ENCODE results near the gene FAF2.
A peak's percentile ranks its signal among the peaks of the same experiment; 100 is the strongest.

Gene FAF2

DNA sequence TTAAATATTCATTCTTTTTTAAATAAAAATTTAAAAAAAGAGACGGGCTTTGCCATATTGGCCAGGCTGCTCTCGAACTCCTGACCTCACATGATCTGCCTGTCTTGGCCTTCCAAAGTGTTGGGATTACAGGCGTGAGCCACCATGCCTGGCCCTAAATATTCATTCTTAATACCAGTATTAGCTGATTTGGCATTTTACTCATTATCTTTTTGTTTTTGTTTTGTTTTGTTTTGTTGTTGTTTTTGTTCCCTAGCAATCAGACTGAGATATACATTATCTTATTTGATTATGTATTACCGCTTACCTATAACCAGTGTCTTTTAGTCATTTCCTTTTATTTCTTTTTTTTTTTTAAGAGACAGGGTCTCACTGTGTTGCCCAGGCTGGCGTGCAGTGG lies 51.1 kb downstream of the FAF2 start:
- no peak overlapping the region for H3K4me3 Mint-ChIP-seq
- no peak overlapping the region for H3K27ac Mint-ChIP-seq
- peaks cover 6% of the 10 kb centered on the region for H3K36me3 Mint-ChIP-seq
- H3K9me3 Mint-ChIP-seq (ENCODE audit: low read depth) = no peaks in the 10 kb centered on the region
- H3K27me3 Mint-ChIP-seq = no peaks in the 10 kb centered on the region
- H3K4me1 Mint-ChIP-seq (ENCODE audit: low read depth) = no peaks in the 10 kb centered on the region

DNA sequence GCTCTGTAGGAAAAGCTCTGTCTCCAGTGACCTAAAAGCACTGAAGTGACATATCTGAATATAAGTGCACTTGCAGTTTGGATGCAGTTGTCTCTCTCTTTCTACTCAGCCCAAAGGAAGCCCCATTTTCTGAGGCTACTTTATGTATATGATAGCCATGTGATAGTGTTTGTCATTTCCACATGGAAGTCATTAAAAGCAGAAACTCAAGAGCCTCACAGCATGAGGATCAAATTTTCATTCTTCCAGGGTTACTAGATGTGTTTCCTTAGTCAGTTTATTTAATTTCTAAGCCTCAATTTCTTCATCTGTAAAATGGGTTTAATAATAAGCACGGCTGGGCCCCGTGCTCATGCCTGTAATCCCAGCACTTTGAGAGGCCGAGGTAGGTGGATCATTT lies 52.3 kb downstream of the FAF2 start:
- peaks cover 10% of the 10 kb centered on the region for H3K36me3 Mint-ChIP-seq

DNA sequence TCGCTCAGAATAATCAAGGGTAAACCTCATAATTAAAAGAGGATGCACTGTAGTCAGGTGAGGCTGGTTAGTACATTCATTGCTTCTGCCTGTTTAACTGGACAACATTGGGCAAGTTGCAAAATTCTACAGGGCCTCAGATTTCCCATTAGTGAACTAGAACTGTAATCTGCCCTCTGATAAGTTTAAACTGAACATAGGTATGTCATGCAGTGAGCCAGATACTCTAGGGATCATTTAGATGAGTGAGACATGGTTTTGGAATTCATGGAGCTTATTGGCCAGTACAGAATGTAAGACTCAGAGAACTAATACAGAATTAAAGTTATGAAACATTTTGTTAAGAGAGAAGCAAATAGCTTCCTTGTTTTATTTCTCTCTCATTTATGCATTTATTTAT lies 53.1 kb downstream of the FAF2 start:
- no peak overlapping the region for H3K4me3 Mint-ChIP-seq
- peaks cover 14% of the 10 kb centered on the region for H3K36me3 Mint-ChIP-seq
- no peaks in the 10 kb centered on the region for H3K9me3 Mint-ChIP-seq (ENCODE audit: low read depth)
- H3K27me3 Mint-ChIP-seq = no peaks in the 10 kb centered on the region
- no peaks in the 10 kb centered on the region for H3K4me1 Mint-ChIP-seq (ENCODE audit: low read depth)
- no peak overlapping the region for H3K27ac Mint-ChIP-seq

More for the DNA sequence above, 52.3 kb downstream of the FAF2 start:
- no peak overlapping the region for H3K4me3 Mint-ChIP-seq
- no peaks in the 10 kb centered on the region for H3K27me3 Mint-ChIP-seq
- no peaks in the 10 kb centered on the region for H3K9me3 Mint-ChIP-seq (ENCODE audit: low read depth)
- H3K27ac Mint-ChIP-seq = no peak overlapping the region
- H3K4me1 Mint-ChIP-seq (ENCODE audit: low read depth) = no peaks in the 10 kb centered on the region

- Mint-ChIP-seq H3K36me3 (peaks cover 19% of the 10 kb centered on the region), H3K27ac (no peak overlapping the region), H3K4me3 (no peak overlapping the region), H3K27me3 (no peaks in the 10 kb centered on the region), H3K4me1 (ENCODE audit: low read depth) (no peaks in the 10 kb centered on the region), H3K9me3 (ENCODE audit: low read depth) (no peaks in the 10 kb centered on the region)
Observed at GRCh38 chr5:176503496-176503895, 55.3 kb downstream of the FAF2 start.

- H3K27ac Mint-ChIP-seq = peak overlapping the region; percentile 46
- no peaks in the 10 kb centered on the region for H3K9me3 Mint-ChIP-seq (ENCODE audit: low read depth)
- no peaks in the 10 kb centered on the region for H3K4me1 Mint-ChIP-seq (ENCODE audit: low read depth)
- no peaks in the 10 kb centered on the region for H3K27me3 Mint-ChIP-seq
- H3K36me3 Mint-ChIP-seq = peaks cover 16% of the 10 kb centered on the region
- no peak overlapping the region for H3K4me3 Mint-ChIP-seq
Observed at GRCh38 chr5:176507911-176508310, 59.7 kb downstream of the FAF2 start.

GRCh38 chr5:176508603-176509002 lies 60.4 kb downstream of the FAF2 start:
- no peaks in the 10 kb centered on the region for H3K27me3 Mint-ChIP-seq
- peaks cover 1% of the 10 kb centered on the region for H3K4me1 Mint-ChIP-seq (ENCODE audit: low read depth)
- no peak overlapping the region for H3K4me3 Mint-ChIP-seq
- H3K36me3 Mint-ChIP-seq = peaks cover 16% of the 10 kb centered on the region
- H3K9me3 Mint-ChIP-seq (ENCODE audit: low read depth) = no peaks in the 10 kb centered on the region
- H3K27ac Mint-ChIP-seq = no peak overlapping the region

DNA sequence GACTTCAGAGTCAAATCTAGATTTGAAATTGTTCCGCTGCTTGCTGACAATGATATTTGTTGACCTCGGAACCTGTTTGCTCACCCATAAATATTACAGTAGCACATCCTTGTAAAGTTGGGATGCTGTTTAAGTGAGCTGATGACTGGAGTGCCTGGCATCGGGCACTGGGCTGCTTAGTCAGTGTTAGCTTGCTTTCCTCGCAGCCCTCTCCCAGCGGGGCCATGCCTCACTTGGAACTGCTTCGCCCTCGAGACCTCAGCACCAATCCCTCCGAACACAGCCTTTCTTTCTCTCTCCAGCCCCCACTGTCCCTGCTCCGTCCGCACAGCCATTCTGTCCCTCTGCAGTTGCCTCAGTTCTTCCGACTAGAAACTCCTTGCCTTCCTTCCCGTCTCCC lies 65.6 kb downstream of the FAF2 start:
- Mint-ChIP-seq H3K27ac (peak overlapping the region; percentile 46), H3K27me3 (no peaks in the 10 kb centered on the region), H3K4me1 (ENCODE audit: low read depth) (peaks cover 8% of the 10 kb centered on the region), H3K36me3 (no peaks in the 10 kb centered on the region), H3K4me3 (no peak overlapping the region), H3K9me3 (ENCODE audit: low read depth) (no peaks in the 10 kb centered on the region)

GRCh38 chr5:176514244-176514950 lies 66.2 kb downstream of the FAF2 start:
- H3K4me1 Mint-ChIP-seq (ENCODE audit: low read depth) = peaks cover 8% of the 10 kb centered on the region
- H3K36me3 Mint-ChIP-seq = no peaks in the 10 kb centered on the region
- no peaks in the 10 kb centered on the region for H3K27me3 Mint-ChIP-seq
- H3K9me3 Mint-ChIP-seq (ENCODE audit: low read depth) = no peaks in the 10 kb centered on the region
- H3K27ac Mint-ChIP-seq = no peak overlapping the region
- no peak overlapping the region for H3K4me3 Mint-ChIP-seq

GRCh38 chr5:176515396-176515795 lies 67.2 kb downstream of the FAF2 start:
- Mint-ChIP-seq H3K27ac (no peak overlapping the region), H3K9me3 (ENCODE audit: low read depth) (no peaks in the 10 kb centered on the region), H3K27me3 (no peaks in the 10 kb centered on the region), H3K36me3 (no peaks in the 10 kb centered on the region), H3K4me3 (no peak overlapping the region), H3K4me1 (ENCODE audit: low read depth) (peaks cover 10% of the 10 kb centered on the region)

GRCh38 chr5:176517053-176517661 lies 69.0 kb downstream of the FAF2 start:
- H3K9me3 Mint-ChIP-seq (ENCODE audit: low read depth) = no peaks in the 10 kb centered on the region
- no peak overlapping the region for H3K4me3 Mint-ChIP-seq
- H3K4me1 Mint-ChIP-seq (ENCODE audit: low read depth) = peaks cover 10% of the 10 kb centered on the region
- H3K27me3 Mint-ChIP-seq = no peaks in the 10 kb centered on the region
- H3K36me3 Mint-ChIP-seq = no peaks in the 10 kb centered on the region
- peak overlapping the region; percentile 54 for H3K27ac Mint-ChIP-seq

GRCh38 chr5:176519810-176520720 lies 71.9 kb downstream of the FAF2 start:
- Mint-ChIP-seq H3K27ac (no peak overlapping the region), H3K36me3 (no peaks in the 10 kb centered on the region), H3K27me3 (no peaks in the 10 kb centered on the region), H3K9me3 (ENCODE audit: low read depth) (no peaks in the 10 kb centered on the region), H3K4me3 (no peak overlapping the region), H3K4me1 (ENCODE audit: low read depth) (peaks cover 18% of the 10 kb centered on the region)

DNA sequence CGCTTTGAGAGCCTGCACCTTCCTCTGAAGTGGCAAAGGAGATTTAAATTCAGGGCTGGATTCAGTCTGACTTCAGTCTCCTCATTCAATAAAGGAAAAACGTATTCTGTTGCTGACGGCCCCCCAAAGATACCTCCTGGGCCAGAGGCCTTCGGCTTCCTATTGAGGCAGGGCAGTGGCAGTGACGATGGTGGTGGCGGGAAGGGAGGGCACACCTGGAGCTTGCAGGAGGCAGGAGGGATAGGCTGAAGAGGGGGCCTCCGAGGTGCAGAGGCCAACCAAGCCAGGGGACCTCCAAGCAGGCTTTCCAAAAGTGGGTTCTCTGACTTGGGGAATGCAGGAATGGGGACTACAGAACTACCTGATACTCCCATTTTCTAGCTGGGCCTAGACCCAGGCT lies 73.1 kb downstream of the FAF2 start:
- no peak overlapping the region for H3K27ac Mint-ChIP-seq
- H3K36me3 Mint-ChIP-seq = no peaks in the 10 kb centered on the region
- H3K4me1 Mint-ChIP-seq (ENCODE audit: low read depth) = peaks cover 22% of the 10 kb centered on the region
- H3K27me3 Mint-ChIP-seq = no peaks in the 10 kb centered on the region
- no peaks in the 10 kb centered on the region for H3K9me3 Mint-ChIP-seq (ENCODE audit: low read depth)
- no peak overlapping the region for H3K4me3 Mint-ChIP-seq

GRCh38 chr5:176521699-176522263 lies 73.6 kb downstream of the FAF2 start:
- Mint-ChIP-seq H3K27me3 (no peaks in the 10 kb centered on the region), H3K4me3 (no peak overlapping the region), H3K4me1 (ENCODE audit: low read depth) (peaks cover 21% of the 10 kb centered on the region), H3K27ac (peak overlapping the region; percentile 16), H3K9me3 (ENCODE audit: low read depth) (no peaks in the 10 kb centered on the region), H3K36me3 (no peaks in the 10 kb centered on the region)

DNA sequence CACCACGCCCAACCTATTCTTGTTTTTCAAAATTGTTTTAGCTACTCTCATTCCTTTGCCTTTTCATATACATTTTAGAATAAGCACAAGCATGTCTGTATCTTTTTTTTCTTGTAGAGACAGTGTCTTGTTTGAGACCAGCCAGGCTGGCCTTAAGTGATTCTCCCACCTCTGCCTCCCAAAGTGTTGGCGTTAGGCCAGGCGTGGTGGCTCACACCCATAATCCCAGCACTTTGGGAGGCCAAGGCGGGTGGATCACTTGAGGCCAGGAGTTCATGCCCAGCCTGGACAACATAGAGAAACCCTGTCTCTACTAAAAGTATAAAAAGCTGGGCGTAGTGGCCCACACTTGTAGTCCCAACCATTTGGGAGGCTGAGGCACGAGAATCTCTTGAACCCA lies 76.0 kb downstream of the FAF2 start:
- no peak overlapping the region for H3K27ac Mint-ChIP-seq
- H3K4me3 Mint-ChIP-seq = no peak overlapping the region
- H3K4me1 Mint-ChIP-seq (ENCODE audit: low read depth) = peaks cover 35% of the 10 kb centered on the region
- no peaks in the 10 kb centered on the region for H3K36me3 Mint-ChIP-seq
- H3K9me3 Mint-ChIP-seq (ENCODE audit: low read depth) = no peaks in the 10 kb centered on the region
- H3K27me3 Mint-ChIP-seq = no peaks in the 10 kb centered on the region

DNA sequence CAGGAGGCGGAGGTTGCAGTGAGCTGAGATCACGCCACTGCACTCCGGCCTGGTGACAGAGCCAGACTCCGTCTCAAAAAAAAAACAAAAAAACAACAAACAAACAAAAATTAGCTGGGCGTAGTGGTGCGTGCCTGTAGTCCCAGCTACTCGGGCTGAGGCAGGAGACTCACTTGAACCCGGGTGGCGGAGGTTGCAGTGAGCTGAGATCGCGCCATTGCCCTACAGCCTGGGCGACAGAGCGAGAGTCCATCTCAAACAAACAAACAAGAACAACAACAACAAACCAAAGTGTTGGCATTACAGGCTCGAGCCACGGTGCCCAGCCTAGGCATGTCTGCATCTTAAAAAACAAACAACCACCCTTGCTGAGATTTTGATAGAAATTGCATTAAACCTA lies 76.8 kb downstream of the FAF2 start:
- H3K27me3 Mint-ChIP-seq = no peaks in the 10 kb centered on the region
- no peaks in the 10 kb centered on the region for H3K9me3 Mint-ChIP-seq (ENCODE audit: low read depth)
- no peak overlapping the region for H3K4me3 Mint-ChIP-seq
- no peak overlapping the region for H3K27ac Mint-ChIP-seq
- H3K4me1 Mint-ChIP-seq (ENCODE audit: low read depth) = peaks cover 40% of the 10 kb centered on the region
- no peaks in the 10 kb centered on the region for H3K36me3 Mint-ChIP-seq

Measured in activated naive CD8-positive, alpha-beta T cell (primary cell).